Measurements from ENCODE around the gene ACLY.
A peak's percentile ranks its signal among the peaks of the same experiment; 100 is the strongest.
"Not testable (repeated sequence)": the region's sequence is repeated elsewhere in the genome, so short reads cannot be mapped to it uniquely, and the experiment has no call there.

ACLY gene

DNA sequence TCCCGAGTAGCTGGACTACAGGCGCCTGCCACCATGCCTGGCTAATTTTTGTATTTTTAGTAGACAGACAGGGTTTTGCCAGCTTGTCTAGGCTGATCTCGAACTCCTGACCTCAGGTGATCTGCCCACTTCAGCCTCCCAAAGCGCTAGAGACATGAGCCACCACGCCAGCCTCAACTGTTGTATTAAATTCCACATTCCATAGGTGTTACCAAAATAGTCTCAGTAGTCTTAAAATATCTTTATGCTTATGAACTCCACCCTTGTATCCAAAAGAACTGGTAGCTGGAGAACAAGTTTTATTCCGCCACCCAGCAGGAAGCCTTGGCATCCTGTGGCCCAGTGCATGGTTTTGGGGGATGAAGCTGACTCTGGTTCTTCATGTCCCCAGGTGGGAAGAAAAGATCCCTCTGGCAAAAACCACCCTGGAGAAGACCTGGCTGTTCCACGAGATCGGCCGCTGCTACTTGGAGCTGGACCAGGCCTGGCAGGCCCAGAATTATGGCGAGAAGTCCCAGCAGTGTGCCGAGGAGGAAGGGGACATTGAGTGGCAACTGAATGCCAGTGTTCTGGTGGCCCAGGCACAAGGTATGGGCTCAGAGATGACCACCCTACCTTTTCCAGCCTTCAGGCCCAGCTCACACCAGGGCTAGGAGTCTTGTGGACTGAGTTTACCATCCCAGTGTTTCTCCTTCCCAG, 30.2 kb upstream of the ACLY start:
- Mint-ChIP-seq H3K36me3 (no peaks in the 10 kb centered on the region), H3K9me3 (no peaks in the 10 kb centered on the region), H3K27ac (no peak overlapping the region), H3K4me1 (no peaks in the 10 kb centered on the region), H3K4me3 (no peak overlapping the region)
- no peak for ATAC-seq
- no peak for DNase-seq (ENCODE audit: low spot score in 2 of 2)

DNA sequence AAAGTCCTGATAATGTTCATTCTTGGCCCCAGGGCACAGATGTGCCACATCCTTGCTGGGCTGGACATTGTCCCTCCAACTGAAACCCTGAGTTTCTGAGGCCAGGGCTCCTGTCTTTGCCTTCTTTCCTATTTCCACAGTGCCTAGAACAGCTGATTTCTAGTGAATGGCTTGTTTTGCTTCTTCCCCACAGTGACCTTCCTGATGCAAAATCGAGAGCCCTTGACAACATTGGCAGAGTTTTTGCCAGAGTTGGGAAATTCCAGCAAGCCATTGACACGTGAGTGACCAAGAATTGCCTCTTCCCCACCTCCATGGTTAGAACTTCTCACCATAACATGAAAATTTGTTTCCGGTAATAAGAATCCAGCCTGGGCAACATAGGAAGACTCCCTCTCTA, 26.2 kb upstream of the ACLY start:
- Mint-ChIP-seq H3K4me1 (no peaks in the 10 kb centered on the region), H3K27ac (no peak overlapping the region), H3K36me3 (no peaks in the 10 kb centered on the region), H3K9me3 (no peaks in the 10 kb centered on the region), H3K4me3 (no peak overlapping the region)
- ATAC-seq (no peak), DNase-seq (ENCODE audit: low spot score in 2 of 2) (no peak)

GRCh38 chr17:41943492-41943891, 24.7 kb upstream of the ACLY start:
- H3K9me3 Mint-ChIP-seq, result no peaks in the 10 kb centered on the region
- ATAC-seq, result no peak
- DNase-seq (ENCODE audit: low spot score in 2 of 2), result no peak
- H3K27ac Mint-ChIP-seq, result no peak overlapping the region
- H3K36me3 Mint-ChIP-seq, result no peaks in the 10 kb centered on the region
- no peak overlapping the region for H3K4me3 Mint-ChIP-seq
- H3K4me1 Mint-ChIP-seq, result no peaks in the 10 kb centered on the region

DNA sequence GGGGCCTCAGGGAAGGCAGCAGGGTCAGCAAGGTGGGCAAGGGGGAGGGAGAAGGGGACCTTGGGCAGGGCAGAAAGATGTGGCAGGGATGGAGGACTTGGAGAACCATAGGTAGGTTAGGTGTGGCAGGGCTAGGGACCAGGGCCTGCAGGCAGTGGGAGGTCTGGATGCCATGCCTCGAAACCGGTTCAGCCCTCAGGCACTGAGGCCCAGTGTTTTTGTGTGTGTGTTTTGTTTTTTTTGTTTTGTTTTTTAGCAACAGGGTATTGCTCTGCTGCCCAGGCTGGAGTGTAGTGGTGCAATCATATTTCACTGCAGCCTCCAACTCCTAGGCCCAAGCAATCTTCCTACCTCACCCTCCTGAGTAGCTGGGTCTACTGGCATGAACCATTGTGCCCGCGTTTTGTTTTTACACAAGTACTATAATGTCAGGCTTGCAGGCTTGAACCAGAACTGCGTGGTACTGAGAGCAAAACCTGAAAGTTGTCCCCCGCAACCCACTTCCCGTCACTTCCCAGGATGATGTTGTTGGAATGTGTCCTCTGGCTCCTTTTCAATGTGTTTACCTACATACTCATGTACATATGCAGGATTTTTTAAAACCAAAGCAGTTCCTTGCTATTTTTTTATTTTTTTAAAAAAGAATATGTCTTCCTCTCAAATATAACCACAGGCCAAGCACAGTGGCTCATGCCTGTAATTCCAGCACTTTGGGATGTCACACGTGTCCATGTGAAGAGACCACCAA, 24.0 kb upstream of the ACLY start:
- no peak overlapping the region for H3K4me3 Mint-ChIP-seq
- no peak for DNase-seq (ENCODE audit: low spot score in 2 of 2)
- no peaks in the 10 kb centered on the region for H3K9me3 Mint-ChIP-seq
- ATAC-seq, result no peak
- no peaks in the 10 kb centered on the region for H3K4me1 Mint-ChIP-seq
- H3K36me3 Mint-ChIP-seq, result no peaks in the 10 kb centered on the region
- H3K27ac Mint-ChIP-seq, result no peak overlapping the region

- Mint-ChIP-seq H3K4me1 (no peaks in the 10 kb centered on the region), H3K4me3 (no peak overlapping the region), H3K27ac (no peak overlapping the region), H3K9me3 (no peaks in the 10 kb centered on the region), H3K36me3 (no peaks in the 10 kb centered on the region)
- ATAC-seq, result no peak
- no peak for DNase-seq (ENCODE audit: low spot score in 2 of 2)
These were observed 22.4 kb upstream of the ACLY start for GRCh38 chr17:41941168-41941567.

- H3K9me3 Mint-ChIP-seq, result no peaks in the 10 kb centered on the region
- H3K36me3 Mint-ChIP-seq, result no peaks in the 10 kb centered on the region
- no peak overlapping the region for H3K27ac Mint-ChIP-seq
- H3K4me3 Mint-ChIP-seq, result no peak overlapping the region
- no peaks in the 10 kb centered on the region for H3K4me1 Mint-ChIP-seq
- ATAC-seq (no peak), DNase-seq (ENCODE audit: low spot score in 2 of 2) (no peak)
These were observed 20.9 kb upstream of the ACLY start for GRCh38 chr17:41939693-41940090.

DNA sequence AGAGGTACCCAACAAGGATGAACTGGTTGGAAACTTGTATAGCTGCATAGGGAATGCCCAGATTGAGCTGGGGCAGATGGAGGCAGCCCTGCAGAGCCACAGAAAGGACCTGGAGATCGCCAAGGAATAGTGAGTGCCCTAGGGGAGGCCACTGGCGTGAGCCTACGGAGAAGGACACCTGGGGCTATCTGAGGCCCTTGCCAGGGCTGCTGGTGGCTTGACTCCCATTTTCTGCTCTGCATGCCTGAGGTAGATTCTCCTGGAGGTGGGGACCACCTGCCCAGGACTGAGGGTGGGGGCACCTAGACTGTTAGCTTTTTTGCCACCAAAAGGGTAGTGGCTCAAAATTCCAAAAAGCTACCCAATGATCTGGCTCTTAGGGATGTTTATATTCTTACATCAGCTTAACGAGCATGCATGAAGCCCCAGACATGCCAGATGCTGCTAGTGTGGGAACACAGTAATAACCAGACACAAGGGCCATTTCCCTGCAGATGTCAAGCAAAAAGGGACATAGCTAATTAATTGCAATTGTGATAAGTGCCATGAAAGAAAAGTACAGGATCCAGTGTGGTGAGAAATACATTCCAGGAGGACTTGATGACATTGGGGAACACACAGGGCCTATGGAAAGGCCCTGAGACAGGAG, 20.4 kb upstream of the ACLY start:
- Mint-ChIP-seq H3K4me3 (no peak overlapping the region), H3K27ac (no peak overlapping the region), H3K9me3 (no peaks in the 10 kb centered on the region), H3K36me3 (no peaks in the 10 kb centered on the region), H3K4me1 (no peaks in the 10 kb centered on the region)
- ATAC-seq, result no peak
- no peak for DNase-seq (ENCODE audit: low spot score in 2 of 2)

DNA sequence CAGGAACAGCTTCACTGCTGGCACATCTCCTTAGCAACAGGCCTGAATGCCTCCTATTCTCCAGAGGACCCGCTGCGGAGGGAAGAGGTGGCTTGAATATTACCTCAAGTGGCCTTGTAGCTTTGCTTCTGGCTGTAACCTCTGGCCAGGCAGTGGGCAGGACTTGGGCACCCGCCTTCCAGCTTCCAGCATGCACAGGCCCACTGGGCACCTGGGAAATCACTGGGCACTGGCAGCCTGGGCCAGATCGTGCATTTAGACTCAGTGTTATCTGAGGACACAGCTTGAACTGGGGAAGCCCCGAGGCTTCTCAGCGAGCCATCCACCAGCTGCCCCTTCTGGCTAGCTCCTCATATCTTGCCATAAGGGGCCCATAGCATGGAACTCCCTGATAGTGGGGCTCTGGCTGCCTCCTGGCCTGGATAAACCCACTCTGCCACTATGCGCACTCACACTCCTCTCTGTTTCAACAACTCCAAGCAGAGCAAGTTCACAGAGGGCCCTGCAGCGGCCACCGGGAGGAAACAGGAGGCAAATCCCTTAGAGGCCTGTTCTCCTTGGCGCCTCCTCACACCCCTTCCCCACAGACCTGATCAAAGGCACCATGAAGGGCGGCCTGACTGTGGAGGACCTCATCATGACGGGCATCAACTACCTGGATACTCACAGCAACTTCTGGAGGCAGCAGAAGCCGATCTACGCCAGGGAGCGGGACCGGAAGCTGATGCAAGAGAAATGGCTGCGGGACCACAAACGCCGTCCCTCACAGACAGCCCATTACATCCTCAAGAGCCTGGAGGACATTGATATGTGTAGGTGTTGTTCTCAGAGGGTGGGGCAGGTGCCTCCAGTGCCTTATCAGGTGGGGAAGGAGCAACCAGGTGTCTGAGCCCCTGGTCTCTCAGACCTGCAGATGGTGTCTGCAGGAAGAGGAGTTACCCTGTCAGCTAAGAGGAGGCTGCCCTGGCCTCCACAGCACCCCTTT, 19.5 kb upstream of the ACLY start:
- no peaks in the 10 kb centered on the region for H3K4me1 Mint-ChIP-seq
- H3K27ac Mint-ChIP-seq, result no peak overlapping the region
- H3K9me3 Mint-ChIP-seq, result no peaks in the 10 kb centered on the region
- DNase-seq (ENCODE audit: low spot score in 2 of 2), result no peak
- H3K36me3 Mint-ChIP-seq, result no peaks in the 10 kb centered on the region
- ATAC-seq, result no peak
- no peak overlapping the region for H3K4me3 Mint-ChIP-seq

DNA sequence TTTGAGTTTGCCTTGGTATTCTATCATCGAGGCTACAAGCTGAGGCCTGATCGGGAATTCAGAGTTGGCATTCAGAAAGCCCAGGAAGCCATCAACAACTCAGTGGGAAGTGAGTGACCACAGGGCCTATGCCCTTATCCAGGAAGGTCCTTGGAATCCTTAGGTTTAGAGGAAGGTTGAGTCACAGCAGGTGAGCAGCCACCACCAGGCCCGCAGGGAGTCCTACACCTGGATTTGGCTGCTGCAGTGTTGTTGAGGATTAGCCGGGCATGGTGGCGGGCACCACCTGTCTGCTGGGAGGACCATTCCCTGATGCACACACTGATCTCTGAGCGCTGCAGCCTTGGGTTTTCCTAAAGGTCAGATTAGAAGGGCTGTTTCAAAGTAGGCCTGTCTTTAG, 16.9 kb upstream of the ACLY start:
- H3K4me1 Mint-ChIP-seq, result peaks cover 14% of the 10 kb centered on the region

GRCh38 chr17:41932816-41933389, 14.2 kb upstream of the ACLY start:
- Mint-ChIP-seq H3K4me1 (peaks cover 34% of the 10 kb centered on the region), H3K27ac (no peak overlapping the region), H3K36me3 (peaks cover 10% of the 10 kb centered on the region), H3K4me3 (no peak overlapping the region), H3K9me3 (no peaks in the 10 kb centered on the region)
- no peak for ATAC-seq
- DNase-seq (ENCODE audit: low spot score in 2 of 2), result no peak

More for the DNA sequence above, 16.9 kb upstream of the ACLY start:
- Mint-ChIP-seq H3K4me3 (no peak overlapping the region), H3K9me3 (no peaks in the 10 kb centered on the region), H3K36me3 (peaks cover 3% of the 10 kb centered on the region), H3K27ac (no peak overlapping the region)
- DNase-seq (ENCODE audit: low spot score in 2 of 2) (no peak), ATAC-seq (no peak)

DNA sequence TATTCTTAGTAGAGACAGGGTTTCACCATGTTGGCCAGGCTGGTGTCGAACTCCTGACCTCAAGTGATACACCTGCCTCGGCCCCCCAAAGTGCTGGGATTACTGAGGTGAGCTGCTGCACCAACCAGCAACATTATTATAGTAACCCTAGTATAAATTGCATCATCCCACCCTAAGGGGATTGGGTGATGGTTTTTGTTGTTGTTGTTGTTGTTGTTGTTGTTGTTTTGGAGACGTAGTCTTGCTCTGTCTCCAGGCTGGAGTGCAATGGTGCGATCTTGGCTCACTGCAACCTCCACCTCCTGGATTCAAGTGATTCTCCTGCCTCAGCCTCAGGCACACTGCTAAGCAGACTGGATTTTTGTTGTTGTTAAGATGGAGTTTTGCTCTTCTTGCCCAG, 13.0 kb upstream of the ACLY start:
- Mint-ChIP-seq H3K4me3 (peak overlapping the region; percentile 91), H3K4me1 (peaks cover 34% of the 10 kb centered on the region)

DNA sequence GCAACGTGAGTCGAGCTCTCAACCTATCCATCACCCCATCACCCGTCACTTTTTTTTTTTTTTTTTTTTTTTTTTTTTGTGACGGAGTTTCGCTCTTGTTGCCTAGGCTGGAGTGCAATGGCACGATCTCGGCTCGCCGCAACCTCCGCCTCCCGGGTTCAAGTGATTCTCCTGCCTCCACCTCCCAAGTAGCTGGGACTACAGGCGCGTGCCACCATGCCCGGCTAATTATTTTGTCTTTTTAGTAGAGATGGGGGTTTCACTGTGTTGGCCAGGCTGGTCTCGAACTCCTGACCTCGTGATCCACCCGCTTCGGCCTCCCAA, 12.0 kb upstream of the ACLY start:
- ATAC-seq, result peak; percentile 68
- H3K9me3 Mint-ChIP-seq; H3K36me3 Mint-ChIP-seq; DNase-seq (ENCODE audit: low spot score in 2 of 2): not testable (repeated sequence)
- peak overlapping the region; percentile 94 for H3K27ac Mint-ChIP-seq
- H3K4me1 Mint-ChIP-seq, result peaks cover 34% of the 10 kb centered on the region
- H3K4me3 Mint-ChIP-seq, result peak overlapping the region; percentile 91

More for the DNA sequence above, 13.0 kb upstream of the ACLY start:
- not testable (repeated sequence) for H3K9me3 Mint-ChIP-seq; ATAC-seq; H3K27ac Mint-ChIP-seq; DNase-seq (ENCODE audit: low spot score in 2 of 2); H3K36me3 Mint-ChIP-seq

GRCh38 chr17:41930009-41930832, 11.5 kb upstream of the ACLY start, which contains the start of gene ODAD4:
Gene ODAD4 (plus strand): TSS chr17:41930617. CDS start chr17:41930724, 107 bp downstream.
- H3K36me3 Mint-ChIP-seq, result peaks cover 10% of the 10 kb centered on the region
- peak; percentile 84 to 95 for DNase-seq (ENCODE audit: low spot score in 2 of 2)
- no peaks in the 10 kb centered on the region for H3K9me3 Mint-ChIP-seq
- peak within 1 kb of the TSS; percentile 91 for H3K4me3 Mint-ChIP-seq
- peaks cover 34% of the 10 kb centered on the region for H3K4me1 Mint-ChIP-seq
- ATAC-seq, result peak; percentile 99
- H3K27ac Mint-ChIP-seq, result peak within 1 kb of the TSS; percentile 94

GRCh38 chr17:41928693-41929251, 10.0 kb upstream of the ACLY start:
- H3K27ac Mint-ChIP-seq, result peak overlapping the region; percentile 94
- no peaks in the 10 kb centered on the region for H3K9me3 Mint-ChIP-seq
- H3K36me3 Mint-ChIP-seq, result peaks cover 10% of the 10 kb centered on the region
- DNase-seq (ENCODE audit: low spot score in 2 of 2), result no peak
- ATAC-seq, result no peak
- H3K4me1 Mint-ChIP-seq, result peaks cover 34% of the 10 kb centered on the region
- peak overlapping the region; percentile 91 for H3K4me3 Mint-ChIP-seq

All from stimulated activated effector memory CD8-positive, alpha-beta T cell treated with anti-CD3 and anti-CD28 coated beads, Interleukin-12 subunit alpha, Interleukin-12 subunit beta, amount 100 ng/mL, for 72 hours (primary cell).